H1 (cell line): ENCODE data around the gene SLC44A5. TPM values are rescaled to one million over a fixed set of nuclear protein-coding genes. Genes with fewer than 3 reads are reported as not detected.

Experiments
- CTCF ChIA-PET: fragments of 300-600 bp; sonication (Branson Sonifier 250); formaldehyde crosslinking; loops from one replicate; lab custom pipeline; 2021; ENCODE audit not compliant: partially characterized antibody; lab: Charles Lee
- POLR2A ChIA-PET: fragments of 300-600 bp; sonication (Branson Sonifier 250); formaldehyde crosslinking; loops from one replicate; lab custom pipeline; 2021; ENCODE audit warnings: inconsistent platforms; ENCODE audit not compliant: partially characterized antibody; lab: Charles Lee
- DNase-seq, 2 experiments: peaks; one replicate each; pipeline versions ENCODE4 v3.0.0 to v3.0.0-alpha.2; 2010 to 2022; ENCODE audit warnings: low spot score in 2 of 2, low read depth in 1 of 2, mixed read lengths in 1 of 2
- FAIRE-seq: peaks from 2 replicates; lab custom pipeline; 2011; peaks lifted over from hg19 to GRCh38; lab: Jason Lieb, UNC
- H2AFZ ChIP-seq: 2 replicates; pipeline ENCODE4 v1.8.1; 2012; ENCODE audit warnings: low read length, inconsistent platforms
- H2AK5ac ChIP-seq: 2 replicates; pipeline ENCODE4 v1.6.1; 2013; ENCODE audit warnings: low read depth, low read length
- H2BK120ac ChIP-seq: replicated peaks from 2 replicates; pipeline ENCODE3; 2013; ENCODE audit warnings: low read depth, low read length, inconsistent platforms
- H2BK12ac ChIP-seq: 2 replicates; pipeline ENCODE4 v1.6.1; 2013; ENCODE audit warnings: low read depth, low read length
- H2BK15ac ChIP-seq: 2 replicates; pipeline ENCODE4 v1.6.1; 2013; ENCODE audit warnings: low read length
- H2BK20ac ChIP-seq: 2 replicates; pipeline ENCODE4 v1.6.1; 2013; ENCODE audit warnings: low read length
- H2BK5ac ChIP-seq: 2 replicates; pipeline ENCODE4 v1.6.1; 2013; ENCODE audit warnings: low read depth, low read length
- H3K14ac ChIP-seq: 2 replicates; pipeline ENCODE4 v1.6.1; 2013; ENCODE audit warnings: inconsistent platforms; ENCODE audit not compliant: insufficient read length
- H3K18ac ChIP-seq: 2 replicates; pipeline ENCODE4 v1.6.1; 2013; ENCODE audit warnings: low read length; ENCODE audit errors: extremely low read depth
- H3K23ac ChIP-seq: 2 replicates; pipeline ENCODE4 v1.6.1; 2013; ENCODE audit warnings: inconsistent platforms; ENCODE audit not compliant: insufficient read length
- H3K23me2 ChIP-seq: 2 replicates; pipeline ENCODE4 v1.6.1; 2013; ENCODE audit warnings: low read depth, low read length
- H3K27ac ChIP-seq: 2 replicates; pipeline ENCODE4 v1.6.1; 2011; ENCODE audit warnings: low read depth, low read length, inconsistent platforms
- H3K27me3 ChIP-seq, 4 experiments: replicated peaks in 1 of 4; 1 replicate in 1 of 4; 2 replicates in 3 of 4; pipeline versions ENCODE4 v1.6.1 to v1.8.1; 2011 to 2013; ENCODE audit warnings: low read length in 3 of 4, mild to moderate bottlenecking in 3 of 4, inconsistent platforms in 2 of 4, mixed read lengths in 2 of 4, moderate library complexity in 1 of 4; ENCODE audit not compliant: control insufficient read depth in 3 of 4, insufficient read depth in 3 of 4; ENCODE audit errors: extremely low read depth in 1 of 4
- H3K36me3 ChIP-seq, 4 experiments: 2 replicates each; pipeline versions ENCODE4 v1.6.1 to v1.8.1; 2011 to 2013; ENCODE audit warnings: mild to moderate bottlenecking in 4 of 4, low read length in 3 of 4, moderate library complexity in 2 of 4, control low read depth in 1 of 4, inconsistent platforms in 1 of 4; ENCODE audit not compliant: insufficient read depth in 4 of 4, control insufficient read depth in 2 of 4
- H3K4ac ChIP-seq: replicated peaks from 2 replicates; pipeline ENCODE3; 2013; ENCODE audit warnings: low read length, low read depth, mixed read lengths, inconsistent platforms; ENCODE audit not compliant: insufficient read length
- H3K4me1 ChIP-seq, 4 experiments: replicated peaks in 1 of 4; 1 replicate in 1 of 4; 2 replicates in 3 of 4; pipeline versions ENCODE4 v1.6.1 to v1.8.1; 2011 to 2013; ENCODE audit warnings: low read length in 3 of 4, inconsistent platforms in 2 of 4, mixed read lengths in 1 of 4; ENCODE audit not compliant: insufficient read depth in 4 of 4, control insufficient read depth in 3 of 4
- H3K4me2 ChIP-seq, 2 experiments: 2 replicates each; pipeline versions ENCODE4 v1.6.1 to v1.8.1; 2011 to 2013; ENCODE audit warnings: low read depth in 2 of 2, low read length in 2 of 2, control low read depth in 1 of 2, inconsistent platforms in 1 of 2, mild to moderate bottlenecking in 1 of 2; ENCODE audit not compliant: insufficient read depth in 1 of 2
- H3K4me3 ChIP-seq, 4 experiments: fragments of 200-600, 300-600 bp in 1 of 4; sonication (generic), shearing (Covaris generic), sonication (Bioruptor Twin) in 1 of 4; 2 replicates each; pipeline versions ENCODE4 v1.5.1 to v1.8.1; 2011 to 2016; ENCODE audit warnings: low read length in 4 of 4, low read depth in 3 of 4, control low read depth in 2 of 4, inconsistent platforms in 2 of 4, mild to moderate bottlenecking in 2 of 4, mixed read lengths in 1 of 4, moderate library complexity in 1 of 4; ENCODE audit not compliant: insufficient read depth in 2 of 4; ENCODE audit errors: extremely low read depth in 1 of 4
- H3K56ac ChIP-seq: replicated peaks from 2 replicates; pipeline ENCODE3; 2013; ENCODE audit warnings: low read depth, mild to moderate bottlenecking, mixed read lengths, low read length, inconsistent platforms; ENCODE audit not compliant: insufficient read length
- H3K79me1 ChIP-seq: 2 replicates; pipeline ENCODE4 v1.6.1; 2013; ENCODE audit warnings: low read depth, low read length, control low read depth
- H3K79me2 ChIP-seq, 2 experiments: 2 replicates each; pipeline versions ENCODE4 v1.6.1 to v1.8.1; 2012 to 2013; ENCODE audit warnings: low read length in 2 of 2, mild to moderate bottlenecking in 2 of 2, inconsistent platforms in 1 of 2; ENCODE audit not compliant: insufficient read depth in 2 of 2, control insufficient read depth in 1 of 2
- H3K9ac ChIP-seq, 4 experiments: replicated peaks in 1 of 4; 1 replicate in 1 of 4; 2 replicates in 3 of 4; pipeline versions ENCODE4 v1.6.1 to v1.8.1; 2011 to 2013; ENCODE audit warnings: low read depth in 3 of 4, low read length in 3 of 4, control low read depth in 2 of 4, mild to moderate bottlenecking in 2 of 4, moderate library complexity in 2 of 4, inconsistent platforms in 1 of 4; ENCODE audit errors: extremely low read depth in 1 of 4
- H3K9me3 ChIP-seq, 2 experiments: 2 replicates each; pipeline versions ENCODE4 v1.6.1 to v1.8.1; 2012 to 2013; ENCODE audit warnings: mild to moderate bottlenecking in 2 of 2, moderate library complexity in 2 of 2, control low read depth in 1 of 2, inconsistent platforms in 1 of 2, low read depth in 1 of 2, low read length in 1 of 2, mixed read lengths in 1 of 2; ENCODE audit not compliant: insufficient read depth in 2 of 2
- H4K20me1 ChIP-seq, 2 experiments: replicated peaks in 1 of 2; 2 replicates each; pipeline versions ENCODE3 to v1.8.1; 2011 to 2013; ENCODE audit warnings: inconsistent platforms in 2 of 2, low read length in 2 of 2, mild to moderate bottlenecking in 1 of 2; ENCODE audit not compliant: insufficient read depth in 2 of 2, control insufficient read depth in 1 of 2
- H4K5ac ChIP-seq: 2 replicates; pipeline ENCODE4 v1.6.1; 2013; ENCODE audit warnings: low read length, low read depth, mixed read lengths, inconsistent platforms; ENCODE audit not compliant: insufficient read length
- H4K8ac ChIP-seq: 2 replicates; pipeline ENCODE4 v1.8.0; 2013; ENCODE audit warnings: mild to moderate bottlenecking, moderate library complexity, low read length, inconsistent platforms; ENCODE audit not compliant: insufficient read depth; ENCODE audit errors: extremely low read depth
- H4K91ac ChIP-seq: replicated peaks from 2 replicates; pipeline ENCODE3; 2013; ENCODE audit warnings: low read length, mixed read lengths, inconsistent platforms; ENCODE audit not compliant: insufficient read length
- ATF3 ChIP-seq: IDR thresholded peaks from 2 replicates; pipeline ENCODE4 v1.6.1; 2011; ENCODE audit warnings: low read depth, mild to moderate bottlenecking, low read length; ENCODE audit not compliant: insufficient read depth
- CHD2 ChIP-seq: IDR thresholded peaks from 2 replicates; pipeline ENCODE4 v1.6.1; 2012; ENCODE audit warnings: low read length, improper control_type of control experiment
- CREB1 ChIP-seq: IDR thresholded peaks from 2 replicates; pipeline ENCODE4 v1.6.1; 2012; ENCODE audit warnings: inconsistent platforms
- EP300 ChIP-seq, 2 experiments: IDR thresholded peaks; 1 replicate in 1 of 2; 2 replicates in 1 of 2; pipeline ENCODE4 v1.6.1; 2011 to 2012; ENCODE audit warnings: low read depth in 2 of 2, low read length in 2 of 2, mild to moderate bottlenecking in 2 of 2, borderline replicate concordance in 1 of 2, inconsistent platforms in 1 of 2, moderate library complexity in 1 of 2
- GABPA ChIP-seq: IDR thresholded peaks from 2 replicates; pipeline ENCODE4 v1.6.1; 2011; ENCODE audit warnings: mild to moderate bottlenecking, low read length, moderate library complexity, borderline replicate concordance; ENCODE audit not compliant: insufficient read depth
- JUN ChIP-seq: IDR thresholded peaks from 2 replicates; pipeline ENCODE4 v1.6.1; 2011; ENCODE audit warnings: low read depth, mild to moderate bottlenecking, improper control_type of control experiment, low read length
- PHF8 ChIP-seq: fragments of 200-600 bp; sonication (generic); conservative IDR thresholded peaks from 2 replicates; pipeline ENCODE4 v1.7.1; 2012; ENCODE audit warnings: low read depth, mild to moderate bottlenecking, inconsistent platforms, low read length, moderate library complexity
- WGBS, 2 experiments: shearing (Covaris generic) in 1 of 2; methylation state at CpG; one replicate each; pipeline versions ENCODE4 v1.1.6 to v1.1.7; 2013 to 2015; ENCODE audit warnings: low lambda C conversion rate in 2 of 2, mixed read lengths in 2 of 2, inconsistent platforms in 1 of 2, low coverage in 1 of 2, missing lambda C conversion rate in 1 of 2; ENCODE audit not compliant: insufficient replicate concordance in 2 of 2, insufficient coverage in 1 of 2, insufficient read length in 1 of 2; ENCODE audit errors: extremely low coverage in 1 of 2, missing lambda C conversion rate in 1 of 2; 5-methylcytosine and 5-hydroxymethylcytosine counted together
- polyA plus RNA-seq, 7 experiments: library from polyadenylated mRNA; depleted of rRNA in 3 of 7; stranded (reverse) in 5 of 7; unstranded in 2 of 7; fragments of >200 nt in 5 of 7; fragments of 200-250 nt in 2 of 7; gene quantifications; 1 replicate in 5 of 7; 2 replicates in 1 of 7; 4 replicates in 1 of 7; pipeline versions ENCODE4 v1.2.1 to v1.2.3, GENCODE V29; 2011 to 2013; ENCODE audit warnings: missing spikeins in 2 of 7, mixed read lengths in 2 of 7
- total RNA-seq: library from RNA; stranded (reverse); fragmentation: NEBNext Ultra II Directional; extraction: Animal tissue kit (Norgen Biotek cat#: 25700); gene quantifications from 2 replicates; pipeline ENCODE4 v1.2.1, GENCODE V29; 2021

SLC44A5 gene
- total and polyA plus RNA-seq, 2 of the 8 experiments (the other 6 are each of a cell fraction or from before 2014, with no cell fraction given), result 1.8 to 3.3 TPM

- 90% methylated on average over 1 of the region's 1 CpG; no CpG with 5 or more reads in 1 of the 2 experiments for WGBS, 2 experiments
- Histone ChIP-seq H3K36me3 (no peaks in the 10 kb centered on the region), H2AFZ (no peak overlapping the region), H3K9me3 (no peaks in the 10 kb centered on the region; a peak in 1 of 4 replicates), H2BK120ac (no peak overlapping the region), H2BK15ac (no peak overlapping the region), H3K14ac (no peak overlapping the region), H3K4me2 (no peak overlapping the region), H3K18ac (no peak overlapping the region), H3K79me2 (no peaks in the 10 kb centered on the region), H2BK5ac (no peak overlapping the region), H4K20me1 (no peaks in the 10 kb centered on the region), H3K4me3 (no peak overlapping the region), H3K23ac (no peak overlapping the region), H3K4me1 (no peaks in the 10 kb centered on the region), H2AK5ac (no peak overlapping the region), H3K4ac (no peak overlapping the region), H3K23me2 (no peaks in the 10 kb centered on the region), H3K27ac (no peak overlapping the region), H4K91ac (no peak overlapping the region), H4K8ac (no peak overlapping the region), H3K27me3 (no peaks in the 10 kb centered on the region), H4K5ac (no peak overlapping the region), H3K56ac (no peak overlapping the region), H3K79me1 (no peaks in the 10 kb centered on the region; the same call in 1 of the 2 replicates), H3K9ac (no peak overlapping the region), H2BK20ac (no peak overlapping the region), H2BK12ac (no peak overlapping the region)
- no peak for TF ChIP-seq EP300 (IDR thresholded peaks at IDR 0.05; ENCODE audit: borderline replicate concordance in 1 of 2, low read depth in 2 of 2, low read length in 2 of 2)
- TF ChIP-seq CHD2, result no peak
- no peak for TF ChIP-seq JUN
- TF ChIP-seq CREB1, result no peak
- no peak for TF ChIP-seq GABPA
- no peak for TF ChIP-seq PHF8
- no peak for TF ChIP-seq ATF3
- no peak for FAIRE-seq
- ChIA-PET POLR2A (no interaction called here), CTCF (interaction anchor here (4.1 kb wide), 1 partner anchor 41 kb away, joined by 9 read pairs; no protein-coding TSS in a partner anchor)
- DNase-seq, result no peak
These were observed 45.0 kb upstream of the SLC44A5 start for GRCh38 chr1:75655931-75656330.
